GM08714 (cell line): ENCODE data around the gene CYP26C1.

ENCODE experiments used
- H3K4me3 ChIP-seq: fragments of 200-500 bp; sonication (Bioruptor generic); 2 replicates; pipeline ENCODE4 v1.5.1; 2014; ENCODE audit warnings: mild to moderate bottlenecking, low read length, inconsistent platforms
- ZNF274 ChIP-seq: IDR thresholded peaks from 2 replicates; pipeline ENCODE4 v1.6.1; 2012; ENCODE audit warnings: mild to moderate bottlenecking, low read depth, low read length

CYP26C1 gene

GRCh38 chr10:93059975-93060886, at the start of gene CYP26C1:
Gene CYP26C1 (plus strand): TSS chr10:93060798. CDS start chr10:93061264, 466 bp downstream.
- TF ChIP-seq ZNF274, result no peak
- no peak within 1 kb of the TSS for H3K4me3 ChIP-seq

- no peak for TF ChIP-seq ZNF274
- H3K4me3 ChIP-seq, result no peak overlapping the region
Observed at GRCh38 chr10:93015722-93016121, 44.9 kb upstream of the CYP26C1 start.

- TF ChIP-seq ZNF274, result no peak
- no peak overlapping the region for H3K4me3 ChIP-seq
Observed at GRCh38 chr10:93023013-93023650, 37.5 kb upstream of the CYP26C1 start.

GRCh38 chr10:93026072-93026471, 34.5 kb upstream of the CYP26C1 start:
- TF ChIP-seq ZNF274, result no peak

GRCh38 chr10:93027508-93027907, 33.1 kb upstream of the CYP26C1 start:
- H3K4me3 ChIP-seq, result no peak overlapping the region
- no peak for TF ChIP-seq ZNF274

More at GRCh38 chr10:93026072-93026471, 34.5 kb upstream of the CYP26C1 start:
- no peak overlapping the region for H3K4me3 ChIP-seq

- no peak for TF ChIP-seq ZNF274
- no peak overlapping the region for H3K4me3 ChIP-seq
Observed at GRCh38 chr10:93028883-93029282, 31.7 kb upstream of the CYP26C1 start.

GRCh38 chr10:93030409-93030808, 30.2 kb upstream of the CYP26C1 start:
- TF ChIP-seq ZNF274, result no peak
- no peak overlapping the region for H3K4me3 ChIP-seq

GRCh38 chr10:93032105-93032808, 28.3 kb upstream of the CYP26C1 start:
- no peak for TF ChIP-seq ZNF274
- H3K4me3 ChIP-seq, result no peak overlapping the region

- TF ChIP-seq ZNF274, result no peak
- no peak overlapping the region for H3K4me3 ChIP-seq
Observed at GRCh38 chr10:93032809-93033137, 27.8 kb upstream of the CYP26C1 start.

GRCh38 chr10:93034426-93034825, 26.2 kb upstream of the CYP26C1 start:
- TF ChIP-seq ZNF274, result no peak
- H3K4me3 ChIP-seq, result no peak overlapping the region

- no peak overlapping the region for H3K4me3 ChIP-seq
- no peak for TF ChIP-seq ZNF274
Observed at GRCh38 chr10:93039110-93039509, 21.5 kb upstream of the CYP26C1 start.

GRCh38 chr10:93039721-93040120, 20.9 kb upstream of the CYP26C1 start:
- no peak overlapping the region for H3K4me3 ChIP-seq
- no peak for TF ChIP-seq ZNF274

GRCh38 chr10:93054486-93054885, 6.1 kb upstream of the CYP26C1 start:
- H3K4me3 ChIP-seq, result no peak overlapping the region
- no peak for TF ChIP-seq ZNF274

GRCh38 chr10:93058139-93058538, 2.5 kb upstream of the CYP26C1 start:
- H3K4me3 ChIP-seq, result no peak overlapping the region
- no peak for TF ChIP-seq ZNF274
